Aortic smooth muscle cell (primary cell): Measurements from ENCODE around the gene SLITRK3. TPM values are rescaled to one million over a fixed set of nuclear protein-coding genes. Genes with fewer than 3 reads are reported as not detected.

Experiments
- total RNA-seq: library from RNA; depleted of rRNA; stranded (reverse); fragments of >200 nt; gene quantifications from 2 replicates; pipeline ENCODE4 v1.2.3, GENCODE V29; 2014

The SLITRK3 gene
- 0.19 TPM in 1 of 2 replicates, not detected in the other for total RNA-seq

GRCh38 chr3:165195640-165196576 lies at the start of gene SLITRK3:
TSS of gene SLITRK3 (minus strand) at chr3:165196384. CDS start at chr3:165190830, 5,554 bp downstream.

Other genes starting within 250 kb of the SLITRK3 start
- not detected in 2 replicates for gene SI, start 117.9 kb downstream of the SLITRK3 start, total RNA-seq